Natural killer cell (primary cell): ENCODE results near the gene MTF2. TPM values are rescaled to one million over a fixed set of nuclear protein-coding genes. Genes with fewer than 3 reads are reported as not detected.

ENCODE experiments used
- ATAC-seq, 3 donors: fragments of 150-1000 bp in 2 of 3; fragments of 200-7000 bp in 1 of 3; cut with Tn5 transposase; 1 replicate in 1 of 3; 2 replicates in 2 of 3; pipeline ENCODE4 v1.10.0; 2021; ENCODE audit warnings: mild to moderate bottlenecking in 2 of 3, moderate library complexity in 2 of 3
- DNase-seq, 2 donors: peaks; one replicate each; pipeline versions ENCODE4 v3.0.0 to v3.0.0-alpha.2; 2013 to 2021; ENCODE audit warnings: mixed read lengths in 1 of 2
- H3K27ac ChIP-seq: one replicate; pipeline ENCODE4 v1.5.1; 2013; ENCODE audit warnings: mild to moderate bottlenecking, low read length
- H3K27me3 ChIP-seq: one replicate; pipeline ENCODE4 v1.6.1; 2013; ENCODE audit warnings: low read length; ENCODE audit not compliant: control insufficient read depth, insufficient read depth
- H3K36me3 ChIP-seq: one replicate; pipeline ENCODE4 v1.6.1; 2013; ENCODE audit warnings: low read length; ENCODE audit not compliant: control insufficient read depth, insufficient read depth
- H3K4me1 ChIP-seq: one replicate; pipeline ENCODE4 v1.6.1; 2013; ENCODE audit warnings: low read length; ENCODE audit not compliant: control insufficient read depth, insufficient read depth
- H3K4me3 ChIP-seq: one replicate; pipeline ENCODE4 v1.5.1; 2013; ENCODE audit warnings: low read length
- H3K9me3 ChIP-seq: one replicate; pipeline ENCODE4 v1.6.1; 2013; ENCODE audit warnings: low read length; ENCODE audit not compliant: control insufficient read depth, insufficient read depth
- H3K27ac Mint-ChIP-seq, 2 donors: one replicate each; pipeline ENCODE4 v1.8.0; 2022; ENCODE audit warnings: mild to moderate bottlenecking in 2 of 2, mixed read lengths in 2 of 2, moderate library complexity in 1 of 2
- H3K27me3 Mint-ChIP-seq, 2 donors: one replicate each; pipeline ENCODE4 v1.8.0; 2022; ENCODE audit warnings: low read depth in 2 of 2, mixed read lengths in 2 of 2
- H3K36me3 Mint-ChIP-seq: one replicate; pipeline ENCODE4 v1.8.0; 2022; ENCODE audit warnings: mixed read lengths
- H3K4me1 Mint-ChIP-seq, 2 donors: one replicate each; pipeline ENCODE4 v1.8.0; 2022; ENCODE audit warnings: mixed read lengths in 2 of 2
- H3K4me3 Mint-ChIP-seq: one replicate; pipeline ENCODE4 v1.8.0; 2022; ENCODE audit warnings: mild to moderate bottlenecking, moderate library complexity, mixed read lengths
- H3K9me3 Mint-ChIP-seq, 2 donors: one replicate each; pipeline ENCODE4 v1.8.0; 2022; ENCODE audit warnings: mixed read lengths in 2 of 2
- WGBS: methylation state at CpG from one replicate; pipeline ENCODE4 v1.1.7; 2013; ENCODE audit warnings: missing lambda C conversion rate; ENCODE audit not compliant: insufficient coverage; 5-methylcytosine and 5-hydroxymethylcytosine counted together
- intact Hi-C: fragments of 100-400 bp; cut with micrococcal nuclease; formaldehyde crosslinking; loops from one replicate; pipeline ENCODE4 v1.14.2; 2022
- total RNA-seq, 4 donors: library from RNA; stranded (reverse); fragments of 120-200 nt in 1 of 4; gene quantifications; one replicate each; pipeline versions ENCODE4 v1.2.3 to v1.2.4, GENCODE V29; 2013 to 2022
- TF ChIP-seq, protein P1 (sequence below): fragments of 200-600 bp; IDR thresholded peaks from one replicate; pipeline ENCODE4 v1.8.0; 2022; ENCODE audit warnings: antibody characterized with exemption

MTF2 gene
- total RNA-seq, 3 donors from 2014 or later (not counting 1 experiment from before 2014, with no cell fraction given): 46.1 to 65.7 (median 47.8) TPM

- Histone ChIP-seq H3K36me3 (no peaks in the 10 kb centered on the region), H3K27ac (no peak overlapping the region), H3K9me3 (no peaks in the 10 kb centered on the region), H3K4me3 (no peak overlapping the region), H3K4me1 (no peaks in the 10 kb centered on the region), H3K27me3 (no peaks in the 10 kb centered on the region)
- WGBS: 65% methylated on average over 3 of the region's 3 CpGs
- DNase-seq (peak in 1 of 2 donors; percentile 76), ATAC-seq (peak; percentile 54 to 78 (median 78))
- no peaks in the 10 kb centered on the region for H3K4me1 Mint-ChIP-seq
- no peak overlapping the region for H3K4me3 Mint-ChIP-seq
- H3K27ac Mint-ChIP-seq: no peak overlapping the region
- TF ChIP-seq, protein P1, sequence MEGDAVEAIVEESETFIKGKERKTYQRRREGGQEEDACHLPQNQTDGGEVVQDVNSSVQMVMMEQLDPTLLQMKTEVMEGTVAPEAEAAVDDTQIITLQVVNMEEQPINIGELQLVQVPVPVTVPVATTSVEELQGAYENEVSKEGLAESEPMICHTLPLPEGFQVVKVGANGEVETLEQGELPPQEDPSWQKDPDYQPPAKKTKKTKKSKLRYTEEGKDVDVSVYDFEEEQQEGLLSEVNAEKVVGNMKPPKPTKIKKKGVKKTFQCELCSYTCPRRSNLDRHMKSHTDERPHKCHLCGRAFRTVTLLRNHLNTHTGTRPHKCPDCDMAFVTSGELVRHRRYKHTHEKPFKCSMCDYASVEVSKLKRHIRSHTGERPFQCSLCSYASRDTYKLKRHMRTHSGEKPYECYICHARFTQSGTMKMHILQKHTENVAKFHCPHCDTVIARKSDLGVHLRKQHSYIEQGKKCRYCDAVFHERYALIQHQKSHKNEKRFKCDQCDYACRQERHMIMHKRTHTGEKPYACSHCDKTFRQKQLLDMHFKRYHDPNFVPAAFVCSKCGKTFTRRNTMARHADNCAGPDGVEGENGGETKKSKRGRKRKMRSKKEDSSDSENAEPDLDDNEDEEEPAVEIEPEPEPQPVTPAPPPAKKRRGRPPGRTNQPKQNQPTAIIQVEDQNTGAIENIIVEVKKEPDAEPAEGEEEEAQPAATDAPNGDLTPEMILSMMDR: no peak
- H3K9me3 Mint-ChIP-seq: no peaks in the 10 kb centered on the region
- intact Hi-C loops: loop anchor here (1.0 kb wide), 2 partner anchors 41 to 203 kb away; no protein-coding TSS in a partner anchor
- no peaks in the 10 kb centered on the region for H3K36me3 Mint-ChIP-seq
- peaks cover 16 to 21% of the 10 kb centered on the region in 2 donors for H3K27me3 Mint-ChIP-seq
Observed at GRCh38 chr1:93061895-93062792, 16.9 kb upstream of the MTF2 start.

GRCh38 chr1:93076268-93076667 is 2.8 kb upstream of the MTF2 start:
- intact Hi-C loops: no loop called here
- Mint-ChIP-seq H3K27ac (peak overlapping the region in 1 of 2 donors; percentile 21), H3K4me3 (no peak overlapping the region), H3K36me3 (no peaks in the 10 kb centered on the region), H3K27me3 (peaks cover 0 to 3% of the 10 kb centered on the region in 2 donors), H3K9me3 (no peaks in the 10 kb centered on the region), H3K4me1 (peaks cover 26 to 31% of the 10 kb centered on the region in 2 donors)
- TF ChIP-seq, protein P1: no peak
- Histone ChIP-seq H3K4me3 (no peak overlapping the region), H3K4me1 (peaks cover 8% of the 10 kb centered on the region), H3K9me3 (no peaks in the 10 kb centered on the region), H3K36me3 (no peaks in the 10 kb centered on the region), H3K27me3 (no peaks in the 10 kb centered on the region), H3K27ac (no peak overlapping the region)
- 62% methylated on average over 3 of the region's 4 CpGs for WGBS
- ATAC-seq: no peak
- no peak for DNase-seq

GRCh38 chr1:93078203-93078602 is 880 bp upstream of the MTF2 start:
- DNase-seq (peak in 1 of 2 donors; percentile 45), ATAC-seq (no peak)
- Mint-ChIP-seq H3K4me3 (peak overlapping the region; percentile 94), H3K27ac (peak overlapping the region; percentile 92 to 99), H3K9me3 (no peaks in the 10 kb centered on the region), H3K27me3 (no peaks in the 10 kb centered on the region), H3K4me1 (peaks cover 32 to 42% of the 10 kb centered on the region in 2 donors), H3K36me3 (no peaks in the 10 kb centered on the region)
- WGBS: 48% methylated on average over 3 of the region's 3 CpGs
- TF ChIP-seq, protein P1: no peak
- H3K9me3 ChIP-seq: no peaks in the 10 kb centered on the region
- H3K36me3 ChIP-seq: no peaks in the 10 kb centered on the region
- H3K4me3 ChIP-seq: peak overlapping the region; percentile 82
- peak overlapping the region; percentile 83 for H3K27ac ChIP-seq
- H3K4me1 ChIP-seq: peaks cover 16% of the 10 kb centered on the region
- H3K27me3 ChIP-seq: no peaks in the 10 kb centered on the region
- intact Hi-C loops: no loop called here
